Amniotic epithelial cell (primary cell): ENCODE data around the gene RHOH.

Experiments used
- DNase-seq: peaks from one replicate; pipeline ENCODE4 v3.0.0-alpha.2; 2010; ENCODE audit warnings: low read depth

RHOH gene

DNA sequence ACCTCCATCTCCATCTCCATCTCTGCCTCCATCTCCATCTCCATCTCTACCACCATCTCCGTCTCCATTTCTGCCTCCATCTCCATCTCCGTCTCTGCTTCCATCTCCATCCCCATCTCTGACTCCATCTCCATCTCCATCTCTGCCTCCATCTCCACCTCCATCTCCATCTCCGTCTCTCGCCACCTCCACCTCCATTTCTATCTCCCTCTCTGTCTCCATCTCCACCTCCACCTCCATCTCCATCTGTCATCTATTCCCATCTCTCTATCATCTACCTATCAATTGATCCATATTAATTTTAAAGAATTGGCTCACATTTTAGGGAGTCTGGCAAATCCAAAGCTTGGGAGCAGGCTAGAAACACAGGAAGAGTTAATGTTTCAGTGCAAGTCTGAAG is 98.7 kb downstream of the RHOH start:
- DNase-seq: no peak
